HCT116 (cell line): ENCODE results near the gene RPL26. TPM values are rescaled to one million over a fixed set of nuclear protein-coding genes. Genes with fewer than 3 reads are reported as not detected.

Source experiments
- ATAC-seq: fragments of 200-7000 bp; cut with Tn5 transposase; 2 replicates; pipeline ENCODE4 v1.9.1; 2020; ENCODE audit warnings: mild to moderate bottlenecking, moderate library complexity
- BruUV-seq: library from RNA; stranded (reverse); fragments of 400-500 nt; replicated peaks from 2 replicates; lab custom pipeline; 2021; lab: Mats Ljungman, UMichigan
- CTCF ChIA-PET: fragments of 300-600 bp; sonication (Branson Sonifier 250); formaldehyde crosslinking; loops from one replicate; lab custom pipeline; 2021; ENCODE audit warnings: antibody characterized with exemption; lab: Charles Lee
- POLR2A ChIA-PET: fragments of 300-600, 350-600 bp; sonication (Branson Sonifier 250); formaldehyde crosslinking; loops from one replicate; lab custom pipeline; 2021; ENCODE audit warnings: antibody characterized with exemption; lab: Charles Lee
- RAD21 ChIA-PET, 2 experiments: fragments of 300-600 bp; sonication (Branson Sonifier 250); formaldehyde crosslinking; loops; one replicate each; lab custom pipeline; 2023; ENCODE audit warnings: low total read pairs in 2 of 2; ENCODE audit not compliant: uncharacterized antibody in 2 of 2, unreplicated experiment in 2 of 2, low non-redundant PET in 1 of 2; lab: Charles Lee
- DNase-seq: peaks from one replicate; pipeline ENCODE4 v3.0.0-alpha.2; 2010; ENCODE audit warnings: low read depth, low spot score
- H2AFZ ChIP-seq: fragments of 200-600 bp; shearing (Covaris generic), sonication (generic); 2 replicates; pipeline ENCODE4 v1.6.1; 2017; ENCODE audit warnings: low read depth, mixed run types, mixed read lengths, antibody characterized with exemption, low read length; ENCODE audit not compliant: poor library complexity, severe bottlenecking
- H3K27ac ChIP-seq: 2 replicates; pipeline ENCODE4 v1.5.1; 2012; ENCODE audit warnings: low read depth, low read length
- H3K27me3 ChIP-seq: fragments of 200-600 bp; sonication (generic); 2 replicates; pipeline ENCODE4 v1.6.1; 2016; ENCODE audit warnings: mixed run types, low read length, mixed read lengths; ENCODE audit not compliant: insufficient read depth
- H3K36me3 ChIP-seq, 2 experiments: fragments of 200-500 bp in 1 of 2; fragments of 200-600 bp in 1 of 2; sonication (Bioruptor generic) in 1 of 2; sonication (generic) in 1 of 2; 2 replicates each; pipeline versions ENCODE4 v1.5.1 to v1.6.1; 2014 to 2016; ENCODE audit warnings: low read length in 2 of 2, inconsistent platforms in 1 of 2, mixed read lengths in 1 of 2, mixed run types in 1 of 2; ENCODE audit not compliant: insufficient read depth in 2 of 2, control insufficient read depth in 1 of 2
- H3K4me1 ChIP-seq, 2 experiments: fragments of 200-600 bp in 1 of 2; sonication (generic) in 1 of 2; 2 replicates each; pipeline versions ENCODE4 v1.5.1 to v1.6.1; 2012 to 2017; ENCODE audit warnings: low read length in 2 of 2, inconsistent platforms in 1 of 2, mild to moderate bottlenecking in 1 of 2, mixed read lengths in 1 of 2, mixed run types in 1 of 2, moderate library complexity in 1 of 2; ENCODE audit not compliant: insufficient read depth in 2 of 2, control insufficient read depth in 1 of 2
- H3K4me2 ChIP-seq: fragments of 200-600 bp; sonication (generic); 2 replicates; pipeline ENCODE4 v1.6.1; 2017; ENCODE audit warnings: mixed run types, low read length, mixed read lengths
- H3K4me3 ChIP-seq, 2 experiments: fragments of 200-600 bp in 1 of 2; sonication (generic) in 1 of 2; replicated peaks in 1 of 2; 2 replicates each; pipeline ENCODE4 v1.5.1; 2011 to 2016; ENCODE audit warnings: low read length in 2 of 2, control low read depth in 1 of 2, low read depth in 1 of 2, mild to moderate bottlenecking in 1 of 2, mixed read lengths in 1 of 2, mixed run types in 1 of 2
- H3K79me2 ChIP-seq: fragments of 200-600 bp; sonication (generic); 2 replicates; pipeline ENCODE4 v1.6.1; 2017; ENCODE audit warnings: mild to moderate bottlenecking, mixed run types, low read length, moderate library complexity, mixed read lengths; ENCODE audit not compliant: insufficient read depth
- H3K9ac ChIP-seq: fragments of 200-600 bp; sonication (generic); 2 replicates; pipeline ENCODE4 v1.6.1; 2016; ENCODE audit warnings: low read length, mixed read lengths
- H3K9me2 ChIP-seq: fragments of 200-600 bp; sonication (generic), shearing (Covaris generic); 2 replicates; pipeline ENCODE4 v1.6.1; 2017; ENCODE audit warnings: mixed run types, mild to moderate bottlenecking, moderate library complexity; ENCODE audit not compliant: insufficient read depth
- H3K9me3 ChIP-seq, 2 experiments: fragments of 200-500 bp in 1 of 2; fragments of 200-600 bp in 1 of 2; sonication (Bioruptor generic) in 1 of 2; sonication (generic) in 1 of 2; 2 replicates each; pipeline ENCODE4 v1.6.1; 2014 to 2017; ENCODE audit warnings: low read length in 2 of 2, mixed read lengths in 2 of 2, inconsistent platforms in 1 of 2, low read depth in 1 of 2, mild to moderate bottlenecking in 1 of 2, mixed run types in 1 of 2, moderate library complexity in 1 of 2; ENCODE audit not compliant: control insufficient read depth in 1 of 2, insufficient read depth in 1 of 2
- H4K20me1 ChIP-seq: fragments of 200-600 bp; sonication (generic), shearing (Covaris generic); 2 replicates; pipeline ENCODE4 v1.6.1; 2017; ENCODE audit warnings: mixed run types, mild to moderate bottlenecking, moderate library complexity; ENCODE audit not compliant: insufficient read depth
- CBX3 ChIP-seq: IDR thresholded peaks from 2 replicates; pipeline ENCODE4 v1.6.1; 2012; ENCODE audit warnings: low read depth
- CEBPB ChIP-seq: IDR thresholded peaks from 2 replicates; pipeline ENCODE4 v1.6.1; 2012; ENCODE audit warnings: low read depth
- EGR1 ChIP-seq: IDR thresholded peaks from 2 replicates; pipeline ENCODE4 v1.6.1; 2012; ENCODE audit warnings: low read depth
- ELF1 ChIP-seq: IDR thresholded peaks from 2 replicates; pipeline ENCODE4 v1.6.1; 2012; ENCODE audit warnings: low read depth, borderline replicate concordance
- EZH2 ChIP-seq: fragments of 200-600 bp; sonication (generic); IDR thresholded peaks from 2 replicates; pipeline ENCODE4 v1.6.1; 2017; ENCODE audit warnings: antibody characterized with exemption, mixed run types
- EZH2phosphoT487 ChIP-seq: fragments of 200-600 bp; IDR thresholded peaks from 2 replicates; pipeline ENCODE4 v1.6.1; 2018; ENCODE audit warnings: antibody characterized with exemption, borderline replicate concordance
- FOSL1 ChIP-seq: IDR thresholded peaks from 2 replicates; pipeline ENCODE4 v1.6.1; 2012; ENCODE audit warnings: low read depth
- JUND ChIP-seq: IDR thresholded peaks from 2 replicates; pipeline ENCODE4 v1.6.1; 2012
- POLR2AphosphoS5 ChIP-seq: IDR thresholded peaks from 2 replicates; pipeline ENCODE4 v1.6.1; 2011; ENCODE audit warnings: mild to moderate bottlenecking, low read depth, low read length, moderate library complexity
- ZFX ChIP-seq: fragments of 450-650 bp; IDR thresholded peaks from 2 replicates; pipeline ENCODE4 v1.6.1; 2017
- ZNF274 ChIP-seq: fragments of 200-500 bp; sonication (Bioruptor generic); IDR thresholded peaks from 2 replicates; pipeline ENCODE4 v1.6.1; 2014; ENCODE audit warnings: mild to moderate bottlenecking, low read depth, low read length, inconsistent platforms
- intact Hi-C: fragments of 100-400 bp; cut with micrococcal nuclease; formaldehyde crosslinking; loops from 2 replicates; pipeline ENCODE4 v1.10.0; 2022
- total RNA-seq: library from RNA; stranded (reverse); gene quantifications from one replicate; pipeline ENCODE4 v1.2.1, GENCODE V29; 2021; ENCODE audit not compliant: unreplicated experiment
- TF ChIP-seq, protein P1 (sequence below), 3 experiments: fragments of 200-600 bp in 1 of 3; sonication (generic) in 1 of 3; IDR thresholded peaks in 2 of 3; conservative IDR thresholded peaks in 1 of 3; 2 replicates each; pipeline ENCODE4 v1.5.1; 2012 to 2017; ENCODE audit warnings: low read depth in 2 of 3, low read length in 2 of 3, antibody characterized with exemption in 1 of 3, borderline replicate concordance in 1 of 3, control low read depth in 1 of 3, mild to moderate bottlenecking in 1 of 3, mixed read lengths in 1 of 3, mixed run types in 1 of 3, moderate library complexity in 1 of 3; ENCODE audit not compliant: insufficient read depth in 1 of 3
- TF ChIP-seq, protein P2 (sequence below): IDR thresholded peaks from 2 replicates; pipeline ENCODE4 v1.6.1; 2012

RPL26 gene
- total RNA-seq, 1 experiment from 2014 or later: 2,603 TPM

DNA sequence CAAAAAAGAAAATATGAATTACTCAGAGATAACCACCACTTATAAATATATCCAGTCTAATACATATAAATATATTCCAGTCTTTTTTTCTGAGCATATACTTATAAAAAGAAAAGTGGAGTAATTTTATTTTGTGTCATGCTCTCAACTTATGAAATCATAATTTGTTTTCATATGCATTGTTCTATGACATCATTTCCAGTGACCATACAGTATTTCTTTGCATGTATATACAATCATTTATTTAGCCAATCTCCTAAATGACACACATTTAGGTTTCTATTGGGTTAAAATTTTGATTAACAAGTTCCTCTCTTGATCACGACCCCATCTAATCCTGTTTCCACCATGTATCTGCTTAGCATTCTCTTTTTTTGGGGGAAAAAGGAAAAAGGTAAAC, 36.3 kb upstream of the RPL26 start:
- Histone ChIP-seq H3K4me1 (peaks cover 6 to 10% of the 10 kb centered on the region in 2 experiments), H3K9me3 (no peaks in the 10 kb centered on the region), H3K36me3 (no peaks in the 10 kb centered on the region), H3K4me2 (no peak overlapping the region), H2AFZ (no peak overlapping the region), H3K9me2 (no peaks in the 10 kb centered on the region), H3K79me2 (no peaks in the 10 kb centered on the region), H3K4me3 (no peak overlapping the region), H4K20me1 (no peaks in the 10 kb centered on the region), H3K27ac (no peak overlapping the region), H3K27me3 (peaks cover 6% of the 10 kb centered on the region; the same call in 1 of the 2 replicates), H3K9ac (no peak overlapping the region)
- ChIA-PET POLR2A (interaction anchor here (1.1 kb wide), 1 partner anchor 18 kb away, joined by 4 read pairs; no protein-coding TSS in a partner anchor), CTCF (interaction anchor here (1.7 to 2.7 kb wide), 2 partner anchors 9 to 35 kb away, joined by 4 to 17 read pairs; no protein-coding TSS in a partner anchor), RAD21 (no interaction called here)
- BruUV-seq: no TSS peak
- intact Hi-C loops: no loop called here
- TF ChIP-seq CBX3: no peak
- DNase-seq (no peak), ATAC-seq (no peak)

DNA sequence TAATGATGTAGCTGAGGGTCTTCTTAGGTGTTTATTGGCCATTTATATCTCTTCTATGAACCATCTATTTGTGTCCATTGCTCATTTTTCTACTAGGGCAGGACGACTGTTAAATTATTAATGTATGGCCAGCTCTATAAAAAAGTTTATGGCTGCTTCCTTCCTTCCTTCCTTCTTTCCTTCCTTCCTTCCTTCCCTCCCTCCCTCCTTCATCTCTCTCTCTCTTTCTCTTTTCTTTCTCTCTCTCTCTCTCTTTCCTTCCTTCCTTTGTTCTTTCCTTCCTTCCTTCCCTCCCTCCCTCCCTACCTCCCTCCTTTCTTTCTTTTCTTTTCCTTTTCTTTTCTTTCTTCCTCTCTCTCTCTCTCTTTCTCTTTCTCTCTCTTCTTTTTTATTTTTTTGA, 35.5 kb upstream of the RPL26 start:
- H3K9me2 ChIP-seq: no peaks in the 10 kb centered on the region
- ChIA-PET POLR2A (no interaction called here), RAD21 (no interaction called here), CTCF (no interaction called here)
- H3K4me1 ChIP-seq: peaks cover 6 to 10% of the 10 kb centered on the region in 2 experiments
- intact Hi-C loops: no loop called here
- H3K4me2 ChIP-seq: no peak overlapping the region; the same call in 1 of the 2 replicates
- TF ChIP-seq EZH2phosphoT487 (no peak), POLR2AphosphoS5 (no peak), ZNF274 (no peak), EGR1 (no peak), EZH2 (no peak), ZFX (no peak), FOSL1 (no peak), ELF1 (no peak), CEBPB (no peak), JUND (no peak), CBX3 (no peak)
- TF ChIP-seq, protein P1, sequence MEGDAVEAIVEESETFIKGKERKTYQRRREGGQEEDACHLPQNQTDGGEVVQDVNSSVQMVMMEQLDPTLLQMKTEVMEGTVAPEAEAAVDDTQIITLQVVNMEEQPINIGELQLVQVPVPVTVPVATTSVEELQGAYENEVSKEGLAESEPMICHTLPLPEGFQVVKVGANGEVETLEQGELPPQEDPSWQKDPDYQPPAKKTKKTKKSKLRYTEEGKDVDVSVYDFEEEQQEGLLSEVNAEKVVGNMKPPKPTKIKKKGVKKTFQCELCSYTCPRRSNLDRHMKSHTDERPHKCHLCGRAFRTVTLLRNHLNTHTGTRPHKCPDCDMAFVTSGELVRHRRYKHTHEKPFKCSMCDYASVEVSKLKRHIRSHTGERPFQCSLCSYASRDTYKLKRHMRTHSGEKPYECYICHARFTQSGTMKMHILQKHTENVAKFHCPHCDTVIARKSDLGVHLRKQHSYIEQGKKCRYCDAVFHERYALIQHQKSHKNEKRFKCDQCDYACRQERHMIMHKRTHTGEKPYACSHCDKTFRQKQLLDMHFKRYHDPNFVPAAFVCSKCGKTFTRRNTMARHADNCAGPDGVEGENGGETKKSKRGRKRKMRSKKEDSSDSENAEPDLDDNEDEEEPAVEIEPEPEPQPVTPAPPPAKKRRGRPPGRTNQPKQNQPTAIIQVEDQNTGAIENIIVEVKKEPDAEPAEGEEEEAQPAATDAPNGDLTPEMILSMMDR (IDR thresholded peaks at IDR 0.05 in 2 of 3, conservative IDR thresholded peaks at IDR 0.05 in 1 of 3; ENCODE audit: borderline replicate concordance in 1 of 3, insufficient read depth in 1 of 3, low read depth in 2 of 3, low read length in 2 of 3): no peak
- TF ChIP-seq, protein P2, sequence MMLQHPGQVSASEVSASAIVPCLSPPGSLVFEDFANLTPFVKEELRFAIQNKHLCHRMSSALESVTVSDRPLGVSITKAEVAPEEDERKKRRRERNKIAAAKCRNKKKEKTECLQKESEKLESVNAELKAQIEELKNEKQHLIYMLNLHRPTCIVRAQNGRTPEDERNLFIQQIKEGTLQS: no peak
- H3K79me2 ChIP-seq: no peaks in the 10 kb centered on the region
- H4K20me1 ChIP-seq: no peaks in the 10 kb centered on the region
- H3K27ac ChIP-seq: no peak overlapping the region
- H3K4me3 ChIP-seq: no peak overlapping the region
- no peak for DNase-seq
- H3K36me3 ChIP-seq: no peaks in the 10 kb centered on the region
- ATAC-seq: no peak
- no TSS peak for BruUV-seq
- H3K9ac ChIP-seq: no peak overlapping the region
- H3K27me3 ChIP-seq: peaks cover 6% of the 10 kb centered on the region; the same call in 1 of the 2 replicates
- H3K9me3 ChIP-seq: no peaks in the 10 kb centered on the region
- no peak overlapping the region for H2AFZ ChIP-seq
